Tongue (tissue), 2 donors: ENCODE results near the gene KPNA5. TPM values are rescaled to one million over a fixed set of nuclear protein-coding genes. Genes with fewer than 3 reads are reported as not detected.
"Not testable (repeated sequence)": the region's sequence is repeated elsewhere in the genome, so short reads cannot be mapped to it uniquely, and the experiment has no call there.

Experiments
- DNase-seq: peaks from one replicate; pipeline ENCODE4 v3.0.0-alpha.2; 2015
- total RNA-seq: library from RNA; depleted of rRNA; stranded (reverse); fragments of >200 nt; gene quantifications from one replicate; pipeline ENCODE4 v1.2.3, GENCODE V29; 2014

Gene KPNA5
- 19.2 TPM for total RNA-seq

DNA sequence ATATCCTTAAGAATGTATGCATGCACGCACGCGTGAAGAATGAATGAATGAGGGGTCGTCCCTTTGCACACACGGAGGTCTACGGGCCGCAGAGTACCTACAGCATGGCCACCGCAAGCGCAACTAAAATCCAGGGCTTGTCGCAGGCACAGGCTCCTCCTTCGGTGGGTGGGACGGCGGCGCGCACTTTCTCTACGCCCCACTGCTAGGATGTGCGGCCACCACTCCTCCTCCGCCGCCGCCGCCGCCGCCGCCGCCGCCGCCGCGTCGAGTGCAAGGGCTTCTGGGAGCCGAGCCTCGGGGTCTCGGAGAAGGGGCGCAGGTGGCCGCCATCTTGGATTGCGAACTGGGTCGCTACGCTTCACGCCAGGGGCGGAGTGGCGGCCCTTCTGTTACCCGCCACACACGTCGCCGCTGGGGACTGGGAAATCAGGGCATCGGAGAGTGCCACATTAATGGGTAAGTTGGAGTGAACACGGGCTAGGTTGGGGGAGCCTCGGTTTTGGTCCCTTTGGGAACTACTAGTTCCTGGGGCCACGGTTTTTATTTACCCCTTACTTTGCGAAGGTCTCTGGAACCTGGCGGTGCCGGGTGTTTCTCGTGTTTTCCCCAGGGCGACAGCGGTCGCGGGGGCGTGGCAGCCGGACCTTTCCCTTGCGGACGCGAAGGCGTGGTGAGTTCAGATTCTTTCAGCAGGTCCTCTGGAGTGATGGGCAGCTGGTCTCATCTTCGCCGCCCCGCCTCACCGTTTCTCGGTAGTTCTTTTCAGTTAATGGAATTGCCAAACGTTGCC, at the start of gene KPNA5:
KPNA5 (plus strand) TSS at position 332 of the 793 bp plus-strand sequence; CDS start at position 456, 124 bp downstream.
- peak; percentile 98 for DNase-seq

DNA sequence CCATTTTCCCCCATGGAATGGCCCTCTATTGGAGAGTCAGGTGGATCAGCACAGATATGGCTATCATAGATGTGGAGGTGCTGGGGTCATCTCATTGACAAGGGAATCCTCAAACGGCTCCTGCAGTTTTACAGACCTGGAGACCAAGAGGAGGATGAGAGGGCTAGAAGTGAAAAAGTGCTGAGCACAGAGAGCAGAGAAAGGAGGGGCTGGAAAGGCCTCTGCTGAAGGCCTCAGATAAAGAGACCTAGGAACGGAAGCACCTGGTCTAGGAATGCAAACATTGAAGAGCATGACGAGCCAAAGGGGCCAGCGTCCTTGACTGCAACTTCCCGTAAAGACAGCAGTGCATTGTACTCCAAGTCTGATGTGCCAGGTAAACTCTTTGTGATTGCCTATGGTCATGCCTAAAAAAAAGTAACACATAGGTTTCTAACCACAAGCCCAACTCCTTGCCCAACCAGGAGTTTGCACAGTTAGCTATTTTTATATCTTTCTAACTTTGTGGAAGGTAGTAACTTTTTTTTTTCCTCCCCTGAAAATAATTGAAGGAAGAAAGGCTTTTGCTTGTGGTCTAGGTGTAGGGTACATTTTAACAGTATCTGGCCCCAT, 49.5 kb upstream of the KPNA5 start:
- no peak for DNase-seq

DNA sequence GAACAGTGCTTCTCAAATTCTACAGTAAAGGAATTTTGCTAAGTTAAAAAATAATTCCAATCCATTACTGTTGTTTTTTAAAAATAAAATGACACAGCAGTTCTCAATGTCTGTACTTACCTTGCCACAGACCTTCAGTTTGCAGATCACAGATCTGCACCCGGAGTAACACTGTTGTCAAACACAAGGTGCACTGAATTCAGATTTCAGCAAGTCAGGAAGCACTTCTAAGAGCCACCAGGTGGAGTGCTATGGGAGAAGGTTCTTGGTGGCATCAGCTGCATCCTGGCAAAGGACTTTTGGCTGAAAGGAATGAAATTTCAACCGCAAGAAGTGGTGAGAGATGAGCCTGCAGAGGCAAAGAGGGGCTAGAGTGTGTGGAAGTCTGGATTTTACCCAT, 47.3 kb upstream of the KPNA5 start:
- no peak for DNase-seq

DNA sequence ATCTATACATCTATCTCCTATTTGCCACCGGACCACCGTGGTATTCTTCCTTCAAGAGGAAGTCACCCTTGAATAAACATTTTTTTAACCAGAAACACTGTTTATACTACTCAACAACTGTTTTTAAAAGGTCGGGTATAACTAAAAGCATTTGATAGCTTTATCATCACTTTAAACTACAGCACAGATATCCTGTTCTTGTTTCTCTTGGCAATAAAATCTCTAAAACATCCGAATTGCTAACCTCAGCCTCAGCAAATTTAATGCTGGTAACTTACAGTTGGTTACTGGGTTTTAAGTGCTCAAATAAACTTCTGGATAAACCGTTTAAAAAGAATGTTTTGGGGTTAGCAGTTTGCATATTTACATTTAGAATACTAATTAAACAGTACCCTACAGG, 32.9 kb upstream of the KPNA5 start:
- no peak for DNase-seq

- no peak for DNase-seq
These were observed 31.9 kb upstream of the KPNA5 start for GRCh38 chr6:116649129-116649528.

DNA sequence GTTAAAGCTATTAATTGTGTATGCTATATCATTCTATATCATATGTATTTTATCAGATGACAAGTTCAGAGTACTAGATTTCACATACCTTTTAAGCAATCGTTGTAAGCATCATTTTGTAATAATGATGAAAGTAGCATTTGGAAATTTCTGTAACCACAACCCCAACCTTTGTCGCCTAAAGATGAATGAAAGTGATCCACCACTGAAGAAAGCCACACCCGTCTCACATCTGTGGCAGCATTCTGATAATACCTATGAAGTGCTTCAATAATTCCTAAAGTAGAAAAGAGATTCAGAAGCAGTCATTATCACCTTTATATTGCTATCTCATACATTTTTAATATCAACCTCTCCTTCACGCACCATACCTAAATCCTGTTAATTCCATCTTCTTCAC, 29.1 kb upstream of the KPNA5 start:
- no peak for DNase-seq

DNA sequence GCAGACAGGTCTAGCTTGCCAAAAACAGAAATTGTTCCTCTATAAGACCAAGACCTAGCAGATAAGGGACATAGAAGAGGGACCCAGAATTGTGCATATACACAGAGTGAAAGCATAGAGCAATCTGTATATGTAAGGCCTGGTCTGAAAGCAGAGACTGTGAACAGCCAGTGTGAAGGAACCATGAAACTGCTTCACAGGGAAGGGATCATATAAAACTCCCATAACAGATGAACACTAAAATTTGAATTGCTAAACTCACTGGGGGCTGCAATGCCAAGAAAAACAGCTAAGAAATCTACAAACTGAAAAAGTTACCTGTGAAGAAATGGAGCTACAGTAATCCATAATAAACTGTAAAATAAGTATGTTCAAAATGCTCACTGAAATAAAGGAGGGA, 19.4 kb upstream of the KPNA5 start:
- DNase-seq: no peak

DNA sequence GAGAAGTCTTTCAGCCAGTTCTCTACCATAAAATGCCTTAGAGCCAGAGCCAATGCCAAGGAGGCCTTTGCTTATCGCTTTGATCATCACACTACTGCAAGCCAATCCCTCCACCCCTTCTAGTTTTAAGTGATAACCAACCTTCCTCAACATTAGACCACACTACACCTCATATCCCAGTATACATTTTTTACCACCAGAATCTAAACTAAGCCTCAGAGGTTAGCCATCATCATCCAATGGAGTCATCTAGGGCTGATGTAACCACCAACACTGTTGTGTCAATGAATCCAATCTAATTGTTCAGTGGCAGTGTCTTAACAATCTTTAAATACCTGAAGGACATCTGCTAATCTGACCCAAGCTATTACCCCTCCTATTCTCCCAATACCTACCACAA, 18.8 kb upstream of the KPNA5 start:
- no peak for DNase-seq

- DNase-seq: no peak
These were observed 17.7 kb upstream of the KPNA5 start for GRCh38 chr6:116663308-116663707.

- not testable (repeated sequence) for DNase-seq
These were observed 16.8 kb upstream of the KPNA5 start for GRCh38 chr6:116664169-116664568.

DNA sequence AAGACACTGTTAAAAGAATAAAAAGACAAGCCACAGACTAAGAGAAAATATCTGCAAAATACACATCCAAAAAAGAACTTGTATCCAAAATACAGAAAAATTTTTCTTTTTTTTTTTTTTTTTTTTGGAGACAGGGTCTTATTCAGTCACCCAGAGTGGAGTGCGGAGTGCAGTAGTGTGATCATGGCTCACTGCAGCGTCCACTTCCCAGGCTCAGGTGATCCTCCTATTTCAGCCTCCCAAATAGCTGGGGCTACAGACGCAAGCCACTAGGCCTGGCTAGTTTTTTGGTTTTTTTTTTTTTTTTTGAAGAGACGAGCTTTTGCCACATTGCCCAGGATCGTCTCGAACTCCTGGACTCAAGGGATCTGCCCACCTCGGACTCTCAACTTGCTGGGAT, 15.5 kb upstream of the KPNA5 start:
- no peak for DNase-seq

- no peak for DNase-seq
These were observed 14.1 kb upstream of the KPNA5 start for GRCh38 chr6:116666869-116667268.

DNA sequence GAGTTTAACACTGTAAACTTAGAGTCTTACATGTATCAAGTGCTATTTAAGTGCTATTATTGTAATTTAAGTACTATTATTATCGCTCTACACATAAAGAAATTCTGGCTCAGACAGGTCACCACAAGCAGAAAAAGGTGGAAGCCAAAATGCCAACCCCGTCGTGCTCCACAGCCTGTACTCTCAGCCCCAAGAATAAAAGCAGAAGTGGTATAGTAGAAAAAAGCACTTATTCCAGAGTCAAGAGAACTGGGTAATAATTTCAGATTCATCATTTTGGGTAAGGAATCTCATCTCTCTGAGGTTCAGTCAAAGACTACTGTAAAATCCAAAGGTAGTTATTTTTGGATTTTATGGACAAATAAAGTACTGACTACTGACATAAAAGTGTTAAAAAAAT, 13.4 kb upstream of the KPNA5 start:
- DNase-seq: no peak

- DNase-seq: no peak
These were observed 8.7 kb upstream of the KPNA5 start for GRCh38 chr6:116672306-116672705.

GRCh38 chr6:116676021-116676420, 5.0 kb upstream of the KPNA5 start:
- DNase-seq: no peak

DNA sequence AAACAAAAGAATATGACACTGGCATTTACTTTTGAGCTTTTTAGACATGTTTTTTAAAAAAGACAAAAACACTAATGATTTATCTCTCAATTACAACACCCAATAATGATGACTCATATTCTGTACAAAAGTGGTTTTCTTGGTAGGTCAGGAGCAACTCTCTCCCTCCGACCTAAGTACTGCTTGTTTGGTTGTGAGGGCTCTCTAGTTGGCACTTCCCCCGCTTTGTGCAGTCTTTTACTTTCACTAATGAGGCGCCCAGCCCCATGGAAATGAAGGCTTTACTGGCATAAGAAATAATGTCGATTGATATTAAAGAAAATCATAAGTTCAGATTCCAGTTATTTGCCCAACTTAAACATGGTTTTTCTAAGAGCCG, 1.3 kb downstream of the KPNA5 start:
- DNase-seq: peak; percentile 14

GRCh38 chr6:116685437-116685993, 4.5 kb downstream of the KPNA5 start:
- no peak for DNase-seq

DNA sequence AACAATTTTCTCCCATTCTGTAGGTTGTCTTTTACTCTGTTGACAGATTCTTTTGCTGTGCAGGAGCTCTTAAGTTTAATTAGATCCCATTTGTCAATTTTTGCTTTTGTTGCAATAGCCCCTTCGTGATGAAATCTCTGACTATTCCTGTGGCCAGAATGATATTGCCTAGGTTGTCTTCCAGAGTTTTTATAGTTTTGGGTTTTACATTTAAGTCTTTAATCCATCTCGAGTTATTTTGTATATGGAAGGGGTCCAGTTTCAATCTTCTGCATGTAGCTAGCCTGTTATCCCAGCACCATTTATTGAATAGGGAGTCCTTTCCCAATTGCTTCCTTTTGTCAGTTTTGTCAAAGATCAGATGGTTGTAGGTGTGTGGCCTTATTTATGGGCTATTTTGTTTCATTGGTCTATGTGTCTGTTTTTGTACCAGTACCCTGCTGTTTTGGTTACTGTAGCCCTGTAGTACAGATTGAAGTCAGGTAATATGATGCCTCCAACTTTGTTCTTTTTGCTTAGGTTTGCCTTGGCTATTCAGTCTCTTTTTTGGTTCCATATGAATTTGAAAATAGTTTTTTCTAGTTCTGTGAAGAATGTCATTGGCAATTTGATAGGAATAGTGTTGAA, 5.6 kb downstream of the KPNA5 start:
- DNase-seq: not testable (repeated sequence)

GRCh38 chr6:116691154-116691553, 10.1 kb downstream of the KPNA5 start:
- no peak for DNase-seq

DNA sequence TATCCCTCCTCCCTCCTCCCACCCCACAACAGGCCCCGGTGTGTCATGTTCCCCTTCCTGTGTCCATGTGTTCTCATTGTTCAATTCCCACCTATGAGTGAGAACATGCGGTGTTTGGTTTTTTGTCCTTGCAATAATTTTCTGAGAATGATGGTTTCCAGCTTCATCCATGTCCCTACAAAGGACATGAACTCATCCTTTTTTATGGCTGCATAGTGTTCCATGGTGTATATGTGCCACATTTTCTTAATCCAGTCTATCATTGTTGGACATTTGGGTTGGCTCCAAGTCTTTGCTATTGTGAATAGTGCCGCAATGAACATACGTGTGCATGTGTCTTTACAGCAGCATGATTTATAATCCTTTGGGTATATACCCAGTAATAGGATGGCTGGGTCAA, 11.9 kb downstream of the KPNA5 start:
- not testable (repeated sequence) for DNase-seq

DNA sequence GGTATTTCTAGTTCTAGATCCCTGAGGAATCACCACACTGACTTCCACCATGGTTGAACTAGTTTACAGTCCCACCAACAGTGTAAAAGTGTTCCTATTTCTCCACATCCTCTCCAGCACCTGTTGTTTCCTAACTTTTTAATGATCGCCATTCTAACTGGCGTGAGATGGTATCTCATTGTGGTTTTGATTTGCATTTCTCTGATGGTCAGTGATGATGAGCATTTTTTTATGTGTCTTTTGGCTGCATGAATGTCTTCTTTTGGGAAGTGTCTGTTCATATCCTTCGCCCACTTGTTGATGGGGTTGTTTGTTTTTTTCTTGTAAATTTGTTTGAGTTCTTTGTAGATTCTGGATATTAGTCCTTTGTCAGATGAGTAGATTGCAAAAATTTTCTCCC, 12.3 kb downstream of the KPNA5 start:
- DNase-seq: not testable (repeated sequence)

DNA sequence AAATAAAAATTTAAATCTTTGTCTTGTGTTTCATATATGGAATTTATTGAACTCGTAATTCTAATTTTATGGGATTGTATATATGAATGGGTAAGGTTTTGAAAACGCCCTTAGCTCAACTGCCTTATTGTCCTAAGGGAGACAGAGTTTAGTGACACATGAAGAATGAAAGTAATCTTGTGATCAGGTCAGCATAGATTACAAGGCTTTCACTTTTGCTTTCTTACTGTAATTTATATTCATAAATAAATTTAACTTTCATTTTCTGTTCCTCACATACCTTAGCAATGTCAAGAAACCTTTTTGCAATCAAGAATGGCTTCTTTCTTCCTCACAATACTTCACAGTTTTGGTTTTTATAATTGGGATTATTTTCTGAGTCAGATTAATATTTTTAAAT, 14.4 kb downstream of the KPNA5 start:
- DNase-seq: no peak

GRCh38 chr6:116697480-116697879, 16.5 kb downstream of the KPNA5 start:
- no peak for DNase-seq
